ENCODE results near the gene MTNR1B.

Gene MTNR1B

GRCh38 chr11:92993004-92993403, 23.6 kb downstream of the MTNR1B start:
- no peak overlapping the region for H2BK5ac ChIP-seq (ENCODE audit: low read depth, low read length, poor library complexity, severe bottlenecking)
- no peaks in the 10 kb centered on the region for H3K4me1 ChIP-seq (ENCODE audit: control insufficient read depth, insufficient read depth, low read depth, low read length)
- no peak overlapping the region for H3K18ac ChIP-seq (ENCODE audit: low read depth in 1 of 2, low read length in 2 of 2)
- H3K4me2 ChIP-seq (ENCODE audit: low read length, poor library complexity, severe bottlenecking), result no peak overlapping the region
- no peak overlapping the region for H4K8ac ChIP-seq (ENCODE audit: low read length)
- H3K27me3 ChIP-seq (ENCODE audit: control insufficient read depth in 1 of 2, insufficient read depth in 1 of 2, low read length in 2 of 2), result no peaks in the 10 kb centered on the region
- H2BK12ac ChIP-seq (ENCODE audit: low read length in 2 of 2), result no peak overlapping the region
- no peak overlapping the region for H3K4me3 ChIP-seq (ENCODE audit: insufficient read depth in 1 of 2, low read depth in 1 of 2, low read length in 2 of 2)
- no peak overlapping the region for H2BK120ac ChIP-seq (ENCODE audit: low read depth, low read length)
- H3K23ac ChIP-seq (ENCODE audit: low read length in 2 of 2), result no peak overlapping the region
- no peak for DNase-seq
- no peak overlapping the region for H2BK15ac ChIP-seq (ENCODE audit: low read depth, poor library complexity, severe bottlenecking)
- no peaks in the 10 kb centered on the region for H3K79me1 ChIP-seq (replicated peaks; ENCODE audit: low read length, poor library complexity, severe bottlenecking)
- H3K27ac ChIP-seq (ENCODE audit: low read length, poor library complexity, severe bottlenecking), result no peak overlapping the region
- no peak overlapping the region for H2AFZ ChIP-seq (ENCODE audit: low read depth, low read length)
- no peak overlapping the region for H2AK5ac ChIP-seq (ENCODE audit: low read length, severe bottlenecking)
- H3K9ac ChIP-seq (ENCODE audit: low read length), result no peak overlapping the region
- H4K91ac ChIP-seq (ENCODE audit: low read length), result no peak overlapping the region
- H3K36me3 ChIP-seq (ENCODE audit: control insufficient read depth in 1 of 2, insufficient read depth in 2 of 2, low read depth in 1 of 2, low read length in 2 of 2), result no peaks in the 10 kb centered on the region
- no peak overlapping the region for H3K14ac ChIP-seq (ENCODE audit: low read length in 2 of 2)
- H3K4ac ChIP-seq (ENCODE audit: low read depth in 1 of 2, low read length in 2 of 2), result no peak overlapping the region
- peaks cover 16% of the 10 kb centered on the region for H3K9me3 ChIP-seq (ENCODE audit: control insufficient read depth, low read length)

DNA sequence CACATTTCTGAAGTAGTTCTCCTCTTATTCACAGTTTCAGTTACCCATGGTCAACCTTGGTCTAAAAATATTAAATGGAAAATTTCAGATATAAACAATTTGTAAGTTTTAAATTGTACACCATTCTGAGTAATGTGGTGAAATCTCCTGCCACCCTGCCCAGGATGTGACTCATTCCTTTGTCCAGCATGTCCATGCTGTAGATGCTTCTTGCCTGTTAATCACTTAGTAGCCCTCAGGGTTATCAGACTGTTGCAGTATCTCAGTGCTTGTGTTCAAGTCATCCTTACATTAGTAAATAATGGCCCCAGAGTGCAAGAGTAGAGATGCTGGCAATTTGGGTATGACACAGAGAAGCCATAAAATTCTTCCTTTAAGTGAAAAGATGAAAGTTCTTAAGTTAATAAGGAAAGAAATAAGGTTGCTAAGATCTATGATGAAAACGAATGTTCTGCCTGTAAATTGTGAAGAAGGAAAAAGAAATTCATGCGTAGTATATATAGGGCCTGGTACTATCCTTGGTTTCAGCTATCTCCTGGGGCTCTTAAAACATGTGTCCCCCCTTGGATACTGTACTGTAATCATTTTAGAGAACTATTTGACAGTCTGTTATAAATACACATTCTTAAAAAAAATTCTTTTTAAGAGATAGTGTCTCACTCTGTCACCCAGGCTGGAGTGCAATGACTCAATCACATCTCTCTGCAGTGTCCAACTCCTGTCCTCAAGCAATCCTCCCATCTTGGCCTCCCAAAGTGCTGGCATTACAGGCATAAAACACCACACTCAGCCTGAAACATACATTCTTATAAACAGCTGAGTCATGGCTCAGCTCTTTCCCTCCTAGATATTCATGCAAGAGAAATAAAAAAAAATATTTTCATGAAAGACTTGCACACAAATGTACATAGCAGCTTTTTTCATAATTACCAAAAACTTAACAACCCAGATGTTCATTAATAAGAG, 31.3 kb downstream of the MTNR1B start:
- H3K4me2 ChIP-seq (ENCODE audit: low read length, poor library complexity, severe bottlenecking), result no peak overlapping the region

GRCh38 chr11:93001806-93002205, 32.4 kb downstream of the MTNR1B start:
- no peaks in the 10 kb centered on the region for H3K9me3 ChIP-seq (ENCODE audit: control insufficient read depth, low read length)
- no peak overlapping the region for H3K18ac ChIP-seq (ENCODE audit: low read depth in 1 of 2, low read length in 2 of 2)
- no peak overlapping the region for H3K27ac ChIP-seq (ENCODE audit: low read length, poor library complexity, severe bottlenecking)
- no peak overlapping the region for H2BK12ac ChIP-seq (ENCODE audit: low read length in 2 of 2)
- H3K4me1 ChIP-seq (ENCODE audit: control insufficient read depth, insufficient read depth, low read depth, low read length), result peaks cover 6% of the 10 kb centered on the region
- no peak overlapping the region for H4K91ac ChIP-seq (ENCODE audit: low read length)
- no peak overlapping the region for H3K14ac ChIP-seq (ENCODE audit: low read length in 2 of 2)
- H3K4me3 ChIP-seq (ENCODE audit: insufficient read depth in 1 of 2, low read depth in 1 of 2, low read length in 2 of 2), result no peak overlapping the region
- H3K9ac ChIP-seq (ENCODE audit: low read length), result no peak overlapping the region
- no peak overlapping the region for H2AK5ac ChIP-seq (ENCODE audit: low read length, severe bottlenecking)
- no peak overlapping the region for H2BK15ac ChIP-seq (ENCODE audit: low read depth, poor library complexity, severe bottlenecking)
- no peak overlapping the region for H3K23ac ChIP-seq (ENCODE audit: low read length in 2 of 2)
- no peak overlapping the region for H3K4ac ChIP-seq (ENCODE audit: low read depth in 1 of 2, low read length in 2 of 2)
- DNase-seq, result no peak
- H3K36me3 ChIP-seq (ENCODE audit: control insufficient read depth in 1 of 2, insufficient read depth in 2 of 2, low read depth in 1 of 2, low read length in 2 of 2), result no peaks in the 10 kb centered on the region
- H3K4me2 ChIP-seq (ENCODE audit: low read length, poor library complexity, severe bottlenecking), result no peak overlapping the region
- H3K79me1 ChIP-seq (replicated peaks; ENCODE audit: low read length, poor library complexity, severe bottlenecking), result no peaks in the 10 kb centered on the region
- H2BK5ac ChIP-seq (ENCODE audit: low read depth, low read length, poor library complexity, severe bottlenecking), result no peak overlapping the region
- H4K8ac ChIP-seq (ENCODE audit: low read length), result no peak overlapping the region
- H2BK120ac ChIP-seq (ENCODE audit: low read depth, low read length), result no peak overlapping the region
- no peaks in the 10 kb centered on the region for H3K27me3 ChIP-seq (ENCODE audit: control insufficient read depth in 1 of 2, insufficient read depth in 1 of 2, low read length in 2 of 2)
- no peak overlapping the region for H2AFZ ChIP-seq (ENCODE audit: low read depth, low read length)

More for the DNA sequence above, 31.3 kb downstream of the MTNR1B start:
- no peak overlapping the region for H2AFZ ChIP-seq (ENCODE audit: low read depth, low read length)
- H3K18ac ChIP-seq (ENCODE audit: low read depth in 1 of 2, low read length in 2 of 2), result no peak overlapping the region
- H4K8ac ChIP-seq (ENCODE audit: low read length), result no peak overlapping the region
- no peaks in the 10 kb centered on the region for H3K27me3 ChIP-seq (ENCODE audit: control insufficient read depth in 1 of 2, insufficient read depth in 1 of 2, low read length in 2 of 2)
- H2BK5ac ChIP-seq (ENCODE audit: low read depth, low read length, poor library complexity, severe bottlenecking), result no peak overlapping the region
- DNase-seq, result peak; percentile 73
- H3K79me1 ChIP-seq (replicated peaks; ENCODE audit: low read length, poor library complexity, severe bottlenecking), result no peaks in the 10 kb centered on the region
- H3K9me3 ChIP-seq (ENCODE audit: control insufficient read depth, low read length), result no peaks in the 10 kb centered on the region
- peak overlapping the region; percentile 47 for H3K9ac ChIP-seq (ENCODE audit: low read length)
- H3K4ac ChIP-seq (ENCODE audit: low read depth in 1 of 2, low read length in 2 of 2), result no peak overlapping the region
- WGBS, result 64% methylated on average over 2 of the region's 2 CpGs
- H3K4me3 ChIP-seq (ENCODE audit: insufficient read depth in 1 of 2, low read depth in 1 of 2, low read length in 2 of 2), result no peak overlapping the region
- no peak overlapping the region for H2BK12ac ChIP-seq (ENCODE audit: low read length in 2 of 2)
- no peak overlapping the region for H2BK120ac ChIP-seq (ENCODE audit: low read depth, low read length)
- no peak overlapping the region for H2BK15ac ChIP-seq (ENCODE audit: low read depth, poor library complexity, severe bottlenecking)
- H3K14ac ChIP-seq (ENCODE audit: low read length in 2 of 2), result no peak overlapping the region
- H3K36me3 ChIP-seq (ENCODE audit: control insufficient read depth in 1 of 2, insufficient read depth in 2 of 2, low read depth in 1 of 2, low read length in 2 of 2), result no peaks in the 10 kb centered on the region
- H3K27ac ChIP-seq (ENCODE audit: low read length, poor library complexity, severe bottlenecking), result peak overlapping the region; percentile 57
- H3K4me1 ChIP-seq (ENCODE audit: control insufficient read depth, insufficient read depth, low read depth, low read length), result peaks cover 6% of the 10 kb centered on the region
- H4K91ac ChIP-seq (ENCODE audit: low read length), result no peak overlapping the region
- H3K23ac ChIP-seq (ENCODE audit: low read length in 2 of 2), result no peak overlapping the region
- H2AK5ac ChIP-seq (ENCODE audit: low read length, severe bottlenecking), result no peak overlapping the region

- Histone ChIP-seq H3K36me3 (ENCODE audit: control insufficient read depth in 1 of 2, insufficient read depth in 2 of 2, low read depth in 1 of 2, low read length in 2 of 2) (no peaks in the 10 kb centered on the region), H3K27ac (ENCODE audit: low read length, poor library complexity, severe bottlenecking) (no peak overlapping the region), H3K9me3 (ENCODE audit: control insufficient read depth, low read length) (no peaks in the 10 kb centered on the region), H3K27me3 (ENCODE audit: control insufficient read depth in 1 of 2, insufficient read depth in 1 of 2, low read length in 2 of 2) (no peaks in the 10 kb centered on the region), H3K18ac (ENCODE audit: low read depth in 1 of 2, low read length in 2 of 2) (no peak overlapping the region), H2BK5ac (ENCODE audit: low read depth, low read length, poor library complexity, severe bottlenecking) (no peak overlapping the region), H2BK120ac (ENCODE audit: low read depth, low read length) (no peak overlapping the region), H4K8ac (ENCODE audit: low read length) (no peak overlapping the region), H2AFZ (ENCODE audit: low read depth, low read length) (no peak overlapping the region), H3K4me1 (ENCODE audit: control insufficient read depth, insufficient read depth, low read depth, low read length) (peaks cover 6% of the 10 kb centered on the region), H3K9ac (ENCODE audit: low read length) (no peak overlapping the region), H3K4ac (ENCODE audit: low read depth in 1 of 2, low read length in 2 of 2) (no peak overlapping the region), H3K23ac (ENCODE audit: low read length in 2 of 2) (no peak overlapping the region), H2BK15ac (ENCODE audit: low read depth, poor library complexity, severe bottlenecking) (no peak overlapping the region), H2BK12ac (ENCODE audit: low read length in 2 of 2) (no peak overlapping the region), H3K4me3 (ENCODE audit: insufficient read depth in 1 of 2, low read depth in 1 of 2, low read length in 2 of 2) (no peak overlapping the region), H3K14ac (ENCODE audit: low read length in 2 of 2) (no peak overlapping the region), H4K91ac (ENCODE audit: low read length) (no peak overlapping the region), H3K79me1 (replicated peaks; ENCODE audit: low read length, poor library complexity, severe bottlenecking) (no peaks in the 10 kb centered on the region), H2AK5ac (ENCODE audit: low read length, severe bottlenecking) (peak overlapping the region; percentile 63), H3K4me2 (ENCODE audit: low read length, poor library complexity, severe bottlenecking) (no peak overlapping the region)
- DNase-seq, result no peak
- 59% methylated on average over 3 of the region's 3 CpGs for WGBS
These were observed 32.9 kb downstream of the MTNR1B start for GRCh38 chr11:93002380-93002779.

All from mesenchymal stem cell (in vitro differentiated cells and primary cell).